Cardiac muscle cell (in vitro differentiated cells and primary cell): ENCODE results near the gene INPP1. TPM values are rescaled to one million over a fixed set of nuclear protein-coding genes. Genes with fewer than 3 reads are reported as not detected.
A peak's percentile ranks its signal among the peaks of the same experiment; 100 is the strongest.
"Not testable (repeated sequence)": the region's sequence is repeated elsewhere in the genome, so short reads cannot be mapped to it uniquely, and the experiment has no call there.

Source experiments
- DNase-seq, 2 donors: peaks; one replicate each; pipeline versions ENCODE4 v3.0.0 to v3.0.0-alpha.2; 2010 to 2017; ENCODE audit warnings: low read depth in 1 of 2, low spot score in 1 of 2
- H3K27ac ChIP-seq: fragments of 200-600 bp; sonication (generic); 2 replicates; pipeline ENCODE4 v1.5.1; 2016
- H3K27me3 ChIP-seq: fragments of 200-600 bp; sonication (generic); 2 replicates; pipeline ENCODE4 v1.6.0; 2016; ENCODE audit warnings: control low read depth
- H3K36me3 ChIP-seq: fragments of 200-600 bp; sonication (generic); 2 replicates; pipeline ENCODE4 v1.5.1; 2016; ENCODE audit warnings: control low read depth
- H3K4me1 ChIP-seq: fragments of 200-600 bp; sonication (generic); 2 replicates; pipeline ENCODE4 v1.8.1; 2017; ENCODE audit warnings: low read depth, mild to moderate bottlenecking, mixed run types
- H3K4me3 ChIP-seq: fragments of 200-600 bp; sonication (generic); 2 replicates; pipeline ENCODE4 v1.5.1; 2016; ENCODE audit warnings: mild to moderate bottlenecking
- H3K9me3 ChIP-seq: fragments of 200-600 bp; sonication (generic); 2 replicates; pipeline ENCODE4 v1.5.1; 2017; ENCODE audit warnings: low read depth, mild to moderate bottlenecking, control low read depth
- polyA plus RNA-seq: library from polyadenylated mRNA; unstranded; fragments of >200 nt; fragmentation: Nextera tagmentation; extraction: Ambion mirVana; gene quantifications from 2 replicates; pipeline ENCODE4 v1.2.1, GENCODE V29; 2016
- total RNA-seq: library from RNA; depleted of rRNA; stranded (reverse); fragments of >200 nt; gene quantifications from 2 replicates; pipeline ENCODE4 v1.2.3, GENCODE V29; 2016
- TF ChIP-seq, protein P1 (sequence below): IDR thresholded peaks from 2 replicates; pipeline ENCODE4 v1.5.1; 2012; ENCODE audit warnings: low read depth, mild to moderate bottlenecking, low read length

Gene INPP1, protein sequence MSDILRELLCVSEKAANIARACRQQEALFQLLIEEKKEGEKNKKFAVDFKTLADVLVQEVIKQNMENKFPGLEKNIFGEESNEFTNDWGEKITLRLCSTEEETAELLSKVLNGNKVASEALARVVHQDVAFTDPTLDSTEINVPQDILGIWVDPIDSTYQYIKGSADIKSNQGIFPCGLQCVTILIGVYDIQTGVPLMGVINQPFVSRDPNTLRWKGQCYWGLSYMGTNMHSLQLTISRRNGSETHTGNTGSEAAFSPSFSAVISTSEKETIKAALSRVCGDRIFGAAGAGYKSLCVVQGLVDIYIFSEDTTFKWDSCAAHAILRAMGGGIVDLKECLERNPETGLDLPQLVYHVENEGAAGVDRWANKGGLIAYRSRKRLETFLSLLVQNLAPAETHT
- total RNA-seq (1.1 and 2.9 TPM in 2 replicates), polyA plus RNA-seq (3.3 and 11.2 TPM in 2 replicates)

DNA sequence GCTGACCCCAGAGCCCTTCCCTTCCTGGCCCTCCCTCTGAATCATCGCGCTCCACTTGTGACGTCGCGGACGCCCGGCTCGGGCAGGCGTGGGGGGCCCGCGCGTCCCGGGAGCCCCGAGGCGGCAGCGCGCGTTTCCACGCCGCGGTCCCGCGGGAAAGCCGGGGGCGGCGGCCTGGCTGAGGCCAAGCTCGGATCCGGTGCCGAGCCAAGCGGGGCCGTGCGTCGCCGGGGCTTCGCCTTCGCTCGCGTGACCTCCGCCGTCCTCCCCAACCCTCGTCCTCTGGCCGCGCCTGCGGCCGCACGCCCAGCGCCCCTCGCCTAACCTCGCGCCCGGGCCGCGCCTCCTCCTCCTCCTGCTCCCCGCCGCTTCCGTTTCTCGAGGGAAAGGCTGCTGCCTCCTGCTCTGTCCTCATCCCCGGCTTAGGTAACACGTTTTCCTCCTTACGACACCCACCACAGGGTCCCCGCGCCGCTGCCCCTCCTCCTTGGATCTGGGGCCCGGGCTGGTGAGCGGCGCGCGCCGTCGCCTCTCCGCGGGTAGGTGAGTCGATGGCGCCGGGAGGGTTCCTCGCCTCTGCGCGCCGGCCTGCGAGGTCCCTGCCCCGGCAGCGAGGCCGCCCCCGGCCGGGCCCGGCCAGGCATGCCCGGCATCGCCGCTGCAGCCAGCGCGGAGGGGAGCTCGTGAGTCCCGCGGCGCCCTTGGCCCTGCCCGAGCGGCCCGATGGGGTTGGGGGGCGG is at the start of gene INPP1:
INPP1 (plus strand) TSS at position 54 of the 740 bp plus-strand sequence. CDS start 16,514 bp downstream, outside the sequence.
- Histone ChIP-seq H3K4me1 (peaks cover 5% of the 10 kb centered on the region), H3K27ac (no peak within 1 kb of the TSS)
- TF ChIP-seq, protein P1, sequence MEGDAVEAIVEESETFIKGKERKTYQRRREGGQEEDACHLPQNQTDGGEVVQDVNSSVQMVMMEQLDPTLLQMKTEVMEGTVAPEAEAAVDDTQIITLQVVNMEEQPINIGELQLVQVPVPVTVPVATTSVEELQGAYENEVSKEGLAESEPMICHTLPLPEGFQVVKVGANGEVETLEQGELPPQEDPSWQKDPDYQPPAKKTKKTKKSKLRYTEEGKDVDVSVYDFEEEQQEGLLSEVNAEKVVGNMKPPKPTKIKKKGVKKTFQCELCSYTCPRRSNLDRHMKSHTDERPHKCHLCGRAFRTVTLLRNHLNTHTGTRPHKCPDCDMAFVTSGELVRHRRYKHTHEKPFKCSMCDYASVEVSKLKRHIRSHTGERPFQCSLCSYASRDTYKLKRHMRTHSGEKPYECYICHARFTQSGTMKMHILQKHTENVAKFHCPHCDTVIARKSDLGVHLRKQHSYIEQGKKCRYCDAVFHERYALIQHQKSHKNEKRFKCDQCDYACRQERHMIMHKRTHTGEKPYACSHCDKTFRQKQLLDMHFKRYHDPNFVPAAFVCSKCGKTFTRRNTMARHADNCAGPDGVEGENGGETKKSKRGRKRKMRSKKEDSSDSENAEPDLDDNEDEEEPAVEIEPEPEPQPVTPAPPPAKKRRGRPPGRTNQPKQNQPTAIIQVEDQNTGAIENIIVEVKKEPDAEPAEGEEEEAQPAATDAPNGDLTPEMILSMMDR, result no peak

DNA sequence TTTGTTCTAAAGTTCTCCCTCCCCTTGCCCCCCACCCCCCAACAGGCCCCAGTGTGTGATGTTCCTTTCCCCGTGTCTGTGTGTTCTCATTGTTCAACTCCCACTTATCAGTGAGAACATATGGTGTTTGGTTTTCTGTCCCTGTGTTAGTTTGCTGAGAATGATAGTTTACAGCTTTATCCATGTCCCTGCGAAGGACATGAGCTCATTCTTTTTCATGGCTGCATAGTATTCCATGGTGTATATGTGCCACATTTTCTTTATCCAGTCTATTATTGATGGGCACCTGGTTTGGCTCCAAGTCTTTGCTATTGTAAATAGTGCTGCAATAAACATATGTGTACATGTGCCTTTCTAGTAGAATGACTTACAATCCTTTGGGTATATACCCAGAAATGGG is 45.5 kb upstream of the INPP1 start:
- not testable (repeated sequence) for DNase-seq, H3K9me3 ChIP-seq, H3K36me3 ChIP-seq, H3K4me3 ChIP-seq, H3K27ac ChIP-seq, H3K27me3 ChIP-seq, H3K4me1 ChIP-seq

More for the DNA sequence above, at the start of gene INPP1:
- H3K27me3 ChIP-seq, result peaks cover 35% of the 10 kb centered on the region
- H3K36me3 ChIP-seq, result no peaks in the 10 kb centered on the region
- peak; percentile 68 to 72 for DNase-seq
- H3K9me3 ChIP-seq, result no peaks in the 10 kb centered on the region
- H3K4me3 ChIP-seq, result peak within 1 kb of the TSS; percentile 34

DNA sequence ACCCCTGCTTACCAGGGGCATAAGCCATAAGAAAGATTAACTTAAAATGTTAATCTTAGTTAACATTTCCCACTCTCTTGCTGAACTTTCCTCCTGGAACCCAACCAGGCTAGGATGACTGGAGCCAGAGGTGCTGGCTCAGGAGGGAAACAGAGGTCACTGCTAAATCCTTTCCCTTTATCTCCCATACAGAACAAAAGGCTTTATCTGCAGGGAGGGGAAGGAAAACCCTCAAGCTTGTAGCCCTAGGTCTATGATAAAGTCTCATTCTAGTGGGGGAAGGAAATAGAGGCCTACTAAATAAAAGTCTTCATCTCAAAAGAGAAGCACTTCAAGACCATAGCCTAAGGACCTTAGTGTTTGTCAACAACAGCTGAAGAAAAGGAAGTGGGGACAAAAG is 42.4 kb upstream of the INPP1 start:
- Histone ChIP-seq H3K4me1 (no peaks in the 10 kb centered on the region), H3K4me3 (no peak overlapping the region), H3K36me3 (peaks cover 3% of the 10 kb centered on the region), H3K9me3 (no peaks in the 10 kb centered on the region), H3K27me3 (no peaks in the 10 kb centered on the region), H3K27ac (no peak overlapping the region)
- TF ChIP-seq, protein P1, result no peak
- DNase-seq, result no peak

DNA sequence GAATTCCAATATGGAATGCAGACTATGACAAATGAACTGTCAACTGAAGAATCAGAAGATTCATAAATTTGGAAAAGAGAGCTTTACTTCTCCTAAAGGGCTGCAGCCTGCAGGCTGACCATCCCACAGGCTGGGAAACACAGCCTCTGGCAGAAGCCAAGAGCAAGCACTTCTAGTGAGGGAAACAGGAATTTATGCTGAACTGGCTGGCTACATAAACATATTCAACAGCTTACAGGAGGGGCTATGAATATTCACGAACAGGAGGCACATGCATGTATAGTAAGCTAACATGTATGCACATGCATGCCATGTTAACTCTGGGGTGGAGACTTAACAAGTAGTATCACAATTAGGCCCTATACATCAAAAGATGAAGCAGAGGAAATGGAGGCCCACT is 41.3 kb upstream of the INPP1 start:
- H3K36me3 ChIP-seq, result no peaks in the 10 kb centered on the region
- DNase-seq, result no peak
- no peaks in the 10 kb centered on the region for H3K9me3 ChIP-seq
- no peak overlapping the region for H3K4me3 ChIP-seq
- H3K27me3 ChIP-seq, result no peaks in the 10 kb centered on the region
- no peak overlapping the region for H3K27ac ChIP-seq
- H3K4me1 ChIP-seq, result no peaks in the 10 kb centered on the region
- TF ChIP-seq, protein P1, result no peak

DNA sequence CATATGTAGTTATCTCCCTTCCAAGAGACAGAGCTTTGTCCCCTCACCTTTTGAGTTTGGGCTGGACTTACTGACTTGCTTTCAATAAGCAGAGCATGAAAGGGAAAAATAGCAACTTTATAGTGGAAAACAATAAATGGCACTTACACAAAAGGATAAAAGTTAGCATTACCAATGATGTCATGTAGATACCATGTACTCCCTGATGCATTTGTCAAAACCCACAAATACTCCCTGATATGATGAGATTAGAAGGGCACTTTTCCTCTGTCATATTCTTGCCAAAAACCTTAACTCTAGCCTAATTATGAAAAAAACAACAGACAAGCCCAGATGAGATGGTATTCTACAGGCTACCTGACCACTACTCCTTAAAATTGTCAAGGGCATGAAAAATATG is 39.7 kb upstream of the INPP1 start:
- Histone ChIP-seq H3K36me3 (no peaks in the 10 kb centered on the region), H3K4me3 (no peak overlapping the region), H3K27me3 (no peaks in the 10 kb centered on the region), H3K9me3 (no peaks in the 10 kb centered on the region), H3K27ac (no peak overlapping the region), H3K4me1 (no peaks in the 10 kb centered on the region)
- TF ChIP-seq, protein P1, result no peak
- peak in 1 of 2 donors; percentile 35 for DNase-seq

DNA sequence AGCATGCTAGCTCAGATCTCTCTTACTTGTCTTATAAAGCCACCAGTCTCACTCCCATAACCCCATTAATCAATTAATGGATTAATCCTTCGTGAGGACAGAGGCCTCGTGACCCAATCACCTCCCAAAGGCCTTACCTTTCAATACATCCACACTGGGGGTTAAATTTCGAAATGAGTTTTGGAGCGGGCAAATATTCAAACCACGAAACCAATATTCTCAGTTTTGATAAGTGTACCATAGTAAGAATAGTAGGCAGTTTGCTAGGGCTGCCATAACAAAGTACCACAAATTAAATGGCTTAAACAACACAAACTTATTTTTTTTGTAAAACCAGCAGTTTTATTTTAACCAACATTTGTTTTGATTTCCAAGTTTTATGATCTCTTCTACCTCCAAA is 39.0 kb upstream of the INPP1 start:
- DNase-seq, result no peak

More for the DNA sequence above, 39.0 kb upstream of the INPP1 start:
- Histone ChIP-seq H3K27me3 (no peaks in the 10 kb centered on the region), H3K9me3 (no peaks in the 10 kb centered on the region), H3K27ac (no peak overlapping the region), H3K36me3 (no peaks in the 10 kb centered on the region), H3K4me3 (no peak overlapping the region), H3K4me1 (no peaks in the 10 kb centered on the region)
- TF ChIP-seq, protein P1, result no peak
